Thoracic aorta (tissue), 2 donors: Measurements from ENCODE around the gene TLX1. TPM values are rescaled to one million over a fixed set of nuclear protein-coding genes. Genes with fewer than 3 reads are reported as not detected.

Experiments
- ATAC-seq: fragments of 150-250 bp; one replicate; pipeline ENCODE4 v1.8.0; 2017; ENCODE audit warnings: low read depth; ENCODE audit not compliant: insufficient number of reproducible peaks, low FRiP score
- DNase-seq: peaks from one replicate; pipeline ENCODE4 v3.0.0-alpha.2; 2020; ENCODE audit warnings: low spot score
- H3K27ac ChIP-seq, 2 donors: fragments of 200-600 bp; sonication (generic); 1 replicate in 1 of 2; 2 replicates in 1 of 2; pipeline ENCODE4 v1.5.1; 2016; ENCODE audit warnings: mild to moderate bottlenecking in 2 of 2, moderate library complexity in 2 of 2
- H3K27me3 ChIP-seq: fragments of 200-600 bp; sonication (generic); replicated peaks from 2 replicates; pipeline ENCODE4 v1.6.0; 2016; ENCODE audit warnings: mild to moderate bottlenecking; ENCODE audit not compliant: insufficient read depth
- H3K36me3 ChIP-seq: fragments of 200-600 bp; sonication (generic); one replicate; pipeline ENCODE4 v1.5.1; 2016
- H3K4me1 ChIP-seq, 2 donors: fragments of 200-600 bp; sonication (generic); 1 replicate in 1 of 2; 2 replicates in 1 of 2; pipeline versions ENCODE4 v1.5.1 to v1.6.0; 2016; ENCODE audit warnings: low read depth in 2 of 2, mild to moderate bottlenecking in 1 of 2; ENCODE audit not compliant: control insufficient read depth in 1 of 2
- H3K4me3 ChIP-seq: fragments of 200-600 bp; sonication (generic); 2 replicates; pipeline ENCODE4 v1.5.1; 2016; ENCODE audit warnings: mild to moderate bottlenecking
- H3K9me3 ChIP-seq: fragments of 200-600 bp; sonication (generic); 2 replicates; pipeline ENCODE4 v1.5.1; 2016
- CTCF ChIP-seq: fragments of 200-600 bp; sonication (generic); IDR thresholded peaks from one replicate; pipeline ENCODE4 v1.5.1; 2019; ENCODE audit warnings: antibody characterized with exemption
- total RNA-seq, 2 donors: library from RNA; depleted of rRNA; stranded (reverse); fragments of >200 nt; gene quantifications; one replicate each; pipeline versions ENCODE4 v1.1.0 to v1.2.3, GENCODE V29; 2016

TLX1 gene
- total RNA-seq, 2 donors from 2014 or later = not detected

- DNase-seq (no peak), ATAC-seq (no peak)
- Histone ChIP-seq H3K36me3 (no peaks in the 10 kb centered on the region), H3K4me1 (peaks cover 7 to 19% of the 10 kb centered on the region in 2 donors), H3K27me3 (peaks cover 33% of the 10 kb centered on the region), H3K27ac (no peak overlapping the region), H3K4me3 (no peak overlapping the region), H3K9me3 (no peaks in the 10 kb centered on the region)
- TF ChIP-seq CTCF = no peak
These were observed 11.6 kb downstream of the TLX1 start for GRCh38 chr10:101142533-101143344.

- Histone ChIP-seq H3K27ac (no peak overlapping the region), H3K36me3 (no peaks in the 10 kb centered on the region), H3K4me1 (peaks cover 7 to 19% of the 10 kb centered on the region in 2 donors), H3K27me3 (peaks cover 33% of the 10 kb centered on the region), H3K9me3 (no peaks in the 10 kb centered on the region), H3K4me3 (no peak overlapping the region)
- no peak for TF ChIP-seq CTCF
- ATAC-seq = no peak
- no peak for DNase-seq
These were observed 12.2 kb downstream of the TLX1 start for GRCh38 chr10:101143345-101143630.

- Histone ChIP-seq H3K9me3 (no peaks in the 10 kb centered on the region), H3K36me3 (no peaks in the 10 kb centered on the region), H3K4me3 (no peak overlapping the region), H3K4me1 (peaks cover 7 to 19% of the 10 kb centered on the region in 2 donors), H3K27ac (no peak overlapping the region), H3K27me3 (peaks cover 33% of the 10 kb centered on the region)
- TF ChIP-seq CTCF = no peak
- ATAC-seq (no peak), DNase-seq (no peak)
These were observed 13.0 kb downstream of the TLX1 start for GRCh38 chr10:101144053-101144452.

- TF ChIP-seq CTCF = no peak
- no peaks in the 10 kb centered on the region for H3K9me3 ChIP-seq
- H3K36me3 ChIP-seq = no peaks in the 10 kb centered on the region
- DNase-seq (no peak), ATAC-seq (no peak)
- no peak overlapping the region for H3K27ac ChIP-seq
- H3K27me3 ChIP-seq = peaks cover 30% of the 10 kb centered on the region
- peaks cover 6 to 16% of the 10 kb centered on the region in 2 donors for H3K4me1 ChIP-seq
- H3K4me3 ChIP-seq = no peak overlapping the region
These were observed 14.0 kb downstream of the TLX1 start for GRCh38 chr10:101145145-101145544.

GRCh38 chr10:101145750-101146391 is 14.8 kb downstream of the TLX1 start:
- Histone ChIP-seq H3K27me3 (peaks cover 23% of the 10 kb centered on the region), H3K9me3 (no peaks in the 10 kb centered on the region), H3K36me3 (no peaks in the 10 kb centered on the region), H3K27ac (no peak overlapping the region), H3K4me1 (peaks cover 5 to 15% of the 10 kb centered on the region in 2 donors), H3K4me3 (no peak overlapping the region)
- DNase-seq (no peak), ATAC-seq (no peak)
- TF ChIP-seq CTCF = no peak
